K562 (cell line): ENCODE measurements around the gene TXNRD2. TPM values are rescaled to one million over a fixed set of nuclear protein-coding genes. Genes with fewer than 3 reads are reported as not detected.

Experiments used
- CBX8 ChIP-seq: fragments of 200-600 bp; sonication (generic); IDR thresholded peaks from 2 replicates; pipeline ENCODE4 v1.6.1; 2012; ENCODE audit warnings: borderline replicate concordance, mixed run types, low read depth, mild to moderate bottlenecking, moderate library complexity, mixed read lengths, low read length, control low read depth, inconsistent platforms; ENCODE audit not compliant: poor library complexity, severe bottlenecking; ENCODE audit errors: extremely low read depth
- FOXP1 ChIP-seq: sonication (generic); formaldehyde crosslinking; IDR thresholded peaks from 2 replicates; pipeline ENCODE4 v1.8.0; 2022; ENCODE audit warnings: mild to moderate bottlenecking, missing genetic modification reagents
- SMAD4 ChIP-seq: fragments of 250-450 bp; sonication (Bioruptor Pico); conservative IDR thresholded peaks from 2 replicates; pipeline ENCODE4 v1.8.0; 2021; ENCODE audit warnings: inconsistent platforms, mild to moderate bottlenecking, moderate library complexity
- polyA plus RNA-seq, 8 experiments: library from polyadenylated mRNA; depleted of rRNA in 4 of 8; stranded (reverse) in 5 of 8; unstranded in 3 of 8; fragments of >200 nt; fragmentation: Nextera tagmentation in 2 of 8; fragmentation: Illumina TruSeq in 1 of 8; extraction: Ambion mirVana in 2 of 8; extraction: Trizol in 1 of 8; gene quantifications; 2 replicates each; pipeline versions ENCODE4 v1.2.1 to v1.2.3, GENCODE V29; 2011 to 2014; ENCODE audit warnings: inconsistent platforms in 1 of 8, missing spikeins in 1 of 8
- total RNA-seq, 7 experiments: library from RNA; depleted of rRNA in 6 of 7; stranded (reverse); fragments of >200 nt in 6 of 7; fragmentation: Illumina TruSeq in 2 of 7; extraction: Trizol in 2 of 7; gene quantifications; 2 replicates each; pipeline versions ENCODE4 v1.2.1 to v1.2.3, GENCODE V29; 2011 to 2021; ENCODE audit warnings: low replicate concordance in 1 of 7
- TF ChIP-seq, protein P1 (sequence below): sonication (generic); formaldehyde crosslinking; IDR thresholded peaks from 2 replicates; pipeline ENCODE4 v1.8.0; 2022; ENCODE audit warnings: mild to moderate bottlenecking, missing genetic modification reagents
- TF ChIP-seq, protein P2 (sequence below), 2 experiments: fragments of 450-650 bp; IDR thresholded peaks; 2 replicates each; pipeline ENCODE4 v1.6.1; 2016; ENCODE audit warnings: mild to moderate bottlenecking in 2 of 2, borderline replicate concordance in 1 of 2, low read depth in 1 of 2, moderate library complexity in 1 of 2
- TF ChIP-seq, protein P3 (sequence below): fragments of 450-650 bp; IDR thresholded peaks from 2 replicates; pipeline ENCODE4 v1.6.1; 2016; ENCODE audit warnings: missing biosample characterization, missing genetic modification characterization
- TF ChIP-seq, protein P4 (sequence below), 2 experiments: fragments of 450-650 bp; IDR thresholded peaks; 2 replicates each; pipeline ENCODE4 v1.6.1; 2018; ENCODE audit warnings: mild to moderate bottlenecking in 2 of 2, low read depth in 1 of 2; ENCODE audit not compliant: partially characterized antibody in 2 of 2

TXNRD2 gene
- total and polyA plus RNA-seq, 9 of the 15 experiments (the other 6 are each of a cell fraction or from before 2014, with no cell fraction given): 3.3 to 80.2 (median 49.4) TPM

DNA sequence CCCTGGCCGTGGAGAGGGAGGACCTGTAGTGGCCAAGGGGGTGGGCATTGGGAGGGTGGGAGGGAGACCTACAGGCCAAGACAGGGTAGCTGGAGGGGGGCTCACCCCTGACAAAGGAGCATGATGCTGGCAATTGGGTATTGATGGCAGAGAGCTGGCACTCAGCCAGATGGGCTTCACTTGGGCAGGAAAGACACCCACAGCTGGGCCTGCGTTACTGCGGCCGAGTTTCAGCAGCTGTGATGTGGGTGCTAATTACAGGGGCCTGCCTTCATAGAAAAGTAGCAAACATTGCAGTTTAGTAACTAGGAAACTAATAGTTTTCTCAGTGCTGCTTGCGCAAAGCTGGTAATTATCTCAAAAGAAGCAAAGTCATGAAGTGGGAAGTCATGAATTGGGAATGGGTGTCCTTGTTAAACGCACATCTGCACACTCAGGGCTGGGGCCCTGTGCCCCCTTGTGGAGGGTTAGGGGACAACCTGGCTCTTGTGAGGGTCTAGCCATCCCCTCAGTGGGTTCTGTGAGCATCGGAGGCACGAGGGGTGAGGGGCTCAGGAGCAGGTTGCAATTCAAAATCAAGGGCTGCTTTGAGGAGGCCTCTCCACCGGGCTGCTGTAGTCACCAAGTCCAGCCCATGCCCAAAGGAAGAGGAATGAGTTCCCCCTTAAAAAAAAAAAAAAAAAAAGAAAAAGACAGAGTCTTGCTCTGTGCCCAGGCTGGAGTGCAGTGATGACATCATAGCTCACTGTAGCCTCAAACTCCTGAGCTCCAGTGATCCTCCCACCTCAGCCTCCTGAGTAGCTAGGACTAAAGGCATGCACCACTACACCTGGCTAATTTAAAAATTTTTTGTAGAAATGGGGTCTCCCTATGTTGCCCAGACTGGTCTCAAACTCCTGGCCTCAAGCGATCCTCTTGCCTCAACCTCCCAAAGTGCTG, 24.4 kb upstream of the TXNRD2 start (continued):
- TF ChIP-seq, protein P1, sequence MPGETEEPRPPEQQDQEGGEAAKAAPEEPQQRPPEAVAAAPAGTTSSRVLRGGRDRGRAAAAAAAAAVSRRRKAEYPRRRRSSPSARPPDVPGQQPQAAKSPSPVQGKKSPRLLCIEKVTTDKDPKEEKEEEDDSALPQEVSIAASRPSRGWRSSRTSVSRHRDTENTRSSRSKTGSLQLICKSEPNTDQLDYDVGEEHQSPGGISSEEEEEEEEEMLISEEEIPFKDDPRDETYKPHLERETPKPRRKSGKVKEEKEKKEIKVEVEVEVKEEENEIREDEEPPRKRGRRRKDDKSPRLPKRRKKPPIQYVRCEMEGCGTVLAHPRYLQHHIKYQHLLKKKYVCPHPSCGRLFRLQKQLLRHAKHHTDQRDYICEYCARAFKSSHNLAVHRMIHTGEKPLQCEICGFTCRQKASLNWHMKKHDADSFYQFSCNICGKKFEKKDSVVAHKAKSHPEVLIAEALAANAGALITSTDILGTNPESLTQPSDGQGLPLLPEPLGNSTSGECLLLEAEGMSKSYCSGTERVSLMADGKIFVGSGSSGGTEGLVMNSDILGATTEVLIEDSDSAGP (CRISPR knock-in tag): no peak
- TF ChIP-seq SMAD4: peak; percentile 32; the same call in 1 of the 2 replicates
- no peak for TF ChIP-seq CBX8
- TF ChIP-seq, protein P2, sequence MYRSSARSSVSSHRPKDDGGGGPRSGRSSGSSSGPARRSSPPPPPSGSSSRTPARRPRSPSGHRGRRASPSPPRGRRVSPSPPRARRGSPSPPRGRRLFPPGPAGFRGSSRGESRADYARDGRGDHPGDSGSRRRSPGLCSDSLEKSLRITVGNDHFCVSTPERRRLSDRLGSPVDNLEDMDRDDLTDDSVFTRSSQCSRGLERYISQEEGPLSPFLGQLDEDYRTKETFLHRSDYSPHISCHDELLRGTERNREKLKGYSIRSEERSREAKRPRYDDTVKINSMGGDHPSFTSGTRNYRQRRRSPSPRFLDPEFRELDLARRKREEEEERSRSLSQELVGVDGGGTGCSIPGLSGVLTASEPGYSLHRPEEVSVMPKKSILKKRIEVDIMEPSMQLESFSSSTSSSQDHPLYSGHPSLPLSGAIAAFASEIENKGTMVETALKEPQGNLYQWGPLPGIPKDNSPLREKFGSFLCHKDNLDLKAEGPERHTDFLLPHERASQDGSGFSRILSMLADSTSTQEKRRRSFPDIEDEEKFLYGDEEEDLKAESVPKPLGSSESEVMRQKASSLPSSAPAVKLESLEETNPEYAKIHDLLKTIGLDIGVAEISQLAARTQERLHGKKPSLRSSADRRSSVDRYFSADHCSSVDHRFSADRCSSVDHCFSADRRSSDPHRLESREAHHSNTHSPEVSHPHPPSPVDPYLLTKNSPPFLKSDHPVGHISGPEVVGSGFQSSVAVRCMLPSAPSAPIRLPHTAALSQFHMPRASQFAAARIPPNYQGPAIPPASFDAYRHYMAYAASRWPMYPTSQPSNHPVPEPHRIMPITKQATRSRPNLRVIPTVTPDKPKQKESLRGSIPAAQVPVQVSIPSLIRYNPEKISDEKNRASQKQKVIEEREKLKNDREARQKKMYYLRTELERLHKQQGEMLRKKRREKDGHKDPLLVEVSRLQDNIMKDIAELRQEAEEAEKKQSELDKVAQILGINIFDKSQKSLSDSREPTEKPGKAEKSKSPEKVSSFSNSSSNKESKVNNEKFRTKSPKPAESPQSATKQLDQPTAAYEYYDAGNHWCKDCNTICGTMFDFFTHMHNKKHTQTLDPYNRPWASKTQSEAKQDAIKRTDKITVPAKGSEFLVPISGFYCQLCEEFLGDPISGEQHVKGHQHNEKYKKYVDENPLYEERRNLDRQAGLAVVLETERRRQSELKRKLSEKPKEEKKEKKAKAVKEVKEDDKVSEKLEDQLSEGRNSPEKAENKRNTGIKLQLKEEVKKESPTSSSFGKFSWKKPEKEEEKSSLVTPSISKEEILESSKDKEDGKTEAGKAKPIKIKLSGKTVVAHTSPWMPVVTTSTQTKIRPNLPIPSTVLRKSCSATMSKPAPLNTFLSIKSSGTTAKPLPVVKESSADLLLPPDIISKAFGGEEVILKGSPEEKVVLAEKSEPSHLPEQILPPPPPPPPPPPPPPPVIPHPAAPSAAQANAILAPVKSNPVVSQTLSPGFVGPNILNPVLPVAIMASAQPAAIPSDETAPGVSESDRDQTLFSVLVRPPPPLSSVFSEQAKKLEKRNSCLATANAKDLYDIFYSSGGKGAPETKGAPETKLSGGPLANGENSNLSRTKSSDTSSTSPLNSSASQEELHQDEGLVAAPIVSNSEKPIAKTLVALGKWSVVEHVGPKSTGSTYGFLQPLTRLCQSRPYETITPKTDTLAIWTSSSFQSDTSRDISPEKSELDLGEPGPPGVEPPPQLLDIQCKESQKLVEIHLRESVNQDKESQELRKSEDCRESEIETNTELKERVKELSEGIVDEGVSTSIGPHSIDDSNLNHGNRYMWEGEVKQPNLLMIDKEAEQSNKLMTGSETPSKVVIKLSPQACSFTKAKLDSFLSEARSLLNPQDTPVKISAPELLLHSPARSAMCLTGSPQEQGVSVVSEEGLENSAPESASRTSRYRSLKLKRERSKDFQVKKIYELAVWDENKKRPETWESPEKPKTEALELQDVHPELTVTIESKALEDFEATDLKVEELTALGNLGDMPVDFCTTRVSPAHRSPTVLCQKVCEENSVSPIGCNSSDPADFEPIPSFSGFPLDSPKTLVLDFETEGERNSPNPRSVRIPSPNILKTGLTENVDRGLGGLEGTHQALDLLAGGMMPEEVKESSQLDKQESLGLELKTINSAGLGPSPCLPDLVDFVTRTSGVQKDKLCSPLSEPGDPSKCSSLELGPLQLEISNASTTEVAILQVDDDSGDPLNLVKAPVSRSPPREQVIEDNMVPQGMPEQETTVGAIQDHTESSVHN (IDR thresholded peaks at IDR 0.05; ENCODE audit: borderline replicate concordance in 1 of 2, low read depth in 1 of 2): no peak
- TF ChIP-seq, protein P3, sequence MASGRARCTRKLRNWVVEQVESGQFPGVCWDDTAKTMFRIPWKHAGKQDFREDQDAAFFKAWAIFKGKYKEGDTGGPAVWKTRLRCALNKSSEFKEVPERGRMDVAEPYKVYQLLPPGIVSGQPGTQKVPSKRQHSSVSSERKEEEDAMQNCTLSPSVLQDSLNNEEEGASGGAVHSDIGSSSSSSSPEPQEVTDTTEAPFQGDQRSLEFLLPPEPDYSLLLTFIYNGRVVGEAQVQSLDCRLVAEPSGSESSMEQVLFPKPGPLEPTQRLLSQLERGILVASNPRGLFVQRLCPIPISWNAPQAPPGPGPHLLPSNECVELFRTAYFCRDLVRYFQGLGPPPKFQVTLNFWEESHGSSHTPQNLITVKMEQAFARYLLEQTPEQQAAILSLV (tag): no peak
- no peak for TF ChIP-seq FOXP1
- TF ChIP-seq, protein P4, sequence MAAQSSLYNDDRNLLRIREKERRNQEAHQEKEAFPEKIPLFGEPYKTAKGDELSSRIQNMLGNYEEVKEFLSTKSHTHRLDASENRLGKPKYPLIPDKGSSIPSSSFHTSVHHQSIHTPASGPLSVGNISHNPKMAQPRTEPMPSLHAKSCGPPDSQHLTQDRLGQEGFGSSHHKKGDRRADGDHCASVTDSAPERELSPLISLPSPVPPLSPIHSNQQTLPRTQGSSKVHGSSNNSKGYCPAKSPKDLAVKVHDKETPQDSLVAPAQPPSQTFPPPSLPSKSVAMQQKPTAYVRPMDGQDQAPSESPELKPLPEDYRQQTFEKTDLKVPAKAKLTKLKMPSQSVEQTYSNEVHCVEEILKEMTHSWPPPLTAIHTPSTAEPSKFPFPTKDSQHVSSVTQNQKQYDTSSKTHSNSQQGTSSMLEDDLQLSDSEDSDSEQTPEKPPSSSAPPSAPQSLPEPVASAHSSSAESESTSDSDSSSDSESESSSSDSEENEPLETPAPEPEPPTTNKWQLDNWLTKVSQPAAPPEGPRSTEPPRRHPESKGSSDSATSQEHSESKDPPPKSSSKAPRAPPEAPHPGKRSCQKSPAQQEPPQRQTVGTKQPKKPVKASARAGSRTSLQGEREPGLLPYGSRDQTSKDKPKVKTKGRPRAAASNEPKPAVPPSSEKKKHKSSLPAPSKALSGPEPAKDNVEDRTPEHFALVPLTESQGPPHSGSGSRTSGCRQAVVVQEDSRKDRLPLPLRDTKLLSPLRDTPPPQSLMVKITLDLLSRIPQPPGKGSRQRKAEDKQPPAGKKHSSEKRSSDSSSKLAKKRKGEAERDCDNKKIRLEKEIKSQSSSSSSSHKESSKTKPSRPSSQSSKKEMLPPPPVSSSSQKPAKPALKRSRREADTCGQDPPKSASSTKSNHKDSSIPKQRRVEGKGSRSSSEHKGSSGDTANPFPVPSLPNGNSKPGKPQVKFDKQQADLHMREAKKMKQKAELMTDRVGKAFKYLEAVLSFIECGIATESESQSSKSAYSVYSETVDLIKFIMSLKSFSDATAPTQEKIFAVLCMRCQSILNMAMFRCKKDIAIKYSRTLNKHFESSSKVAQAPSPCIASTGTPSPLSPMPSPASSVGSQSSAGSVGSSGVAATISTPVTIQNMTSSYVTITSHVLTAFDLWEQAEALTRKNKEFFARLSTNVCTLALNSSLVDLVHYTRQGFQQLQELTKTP (IDR thresholded peaks at IDR 0.05; ENCODE audit: low read depth in 1 of 2, partially characterized antibody in 2 of 2): peak in 1 of 2 experiments; percentile 33
